ENCODE measurements around the gene ANKRD27.

DNA sequence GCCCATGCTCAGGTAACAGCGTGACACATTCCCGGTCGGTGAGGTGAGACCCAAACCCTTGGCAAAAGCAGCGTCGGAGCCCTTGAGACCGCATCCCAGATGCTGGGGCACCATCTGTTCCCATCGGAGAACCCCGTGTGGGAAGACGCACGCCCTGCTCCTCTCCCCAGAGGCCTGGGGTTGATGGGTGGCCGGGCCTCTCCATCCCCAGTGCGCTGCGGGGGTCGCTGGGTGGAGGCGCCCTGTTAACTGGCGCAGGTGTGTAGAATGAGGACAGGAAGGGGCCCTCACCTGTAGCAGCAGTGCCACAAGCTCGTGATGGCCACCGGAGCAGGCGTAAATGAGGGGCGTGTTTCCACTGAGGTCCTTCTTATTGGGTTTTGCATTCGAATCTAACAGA, 69.4 kb downstream of the ANKRD27 start:
- TF ChIP-seq, protein P1, sequence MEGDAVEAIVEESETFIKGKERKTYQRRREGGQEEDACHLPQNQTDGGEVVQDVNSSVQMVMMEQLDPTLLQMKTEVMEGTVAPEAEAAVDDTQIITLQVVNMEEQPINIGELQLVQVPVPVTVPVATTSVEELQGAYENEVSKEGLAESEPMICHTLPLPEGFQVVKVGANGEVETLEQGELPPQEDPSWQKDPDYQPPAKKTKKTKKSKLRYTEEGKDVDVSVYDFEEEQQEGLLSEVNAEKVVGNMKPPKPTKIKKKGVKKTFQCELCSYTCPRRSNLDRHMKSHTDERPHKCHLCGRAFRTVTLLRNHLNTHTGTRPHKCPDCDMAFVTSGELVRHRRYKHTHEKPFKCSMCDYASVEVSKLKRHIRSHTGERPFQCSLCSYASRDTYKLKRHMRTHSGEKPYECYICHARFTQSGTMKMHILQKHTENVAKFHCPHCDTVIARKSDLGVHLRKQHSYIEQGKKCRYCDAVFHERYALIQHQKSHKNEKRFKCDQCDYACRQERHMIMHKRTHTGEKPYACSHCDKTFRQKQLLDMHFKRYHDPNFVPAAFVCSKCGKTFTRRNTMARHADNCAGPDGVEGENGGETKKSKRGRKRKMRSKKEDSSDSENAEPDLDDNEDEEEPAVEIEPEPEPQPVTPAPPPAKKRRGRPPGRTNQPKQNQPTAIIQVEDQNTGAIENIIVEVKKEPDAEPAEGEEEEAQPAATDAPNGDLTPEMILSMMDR (IDR thresholded peaks at IDR 0.05; ENCODE audit: insufficient read depth, low read depth, low read length) = no peak
- TF ChIP-seq EZH2 (IDR thresholded peaks at IDR 0.05; ENCODE audit: insufficient read depth, low read length) = no peak

Data from astrocyte (in vitro differentiated cells and primary cell).